Coronary artery (tissue), 2 donors: Measurements from ENCODE around the gene GPR179.

Source experiments
- DNase-seq: peaks from one replicate; pipeline ENCODE4 v3.0.0-alpha.2; 2017; ENCODE audit warnings: low spot score
- H3K27ac ChIP-seq, 2 donors: fragments of 200-600 bp; sonication (generic); one replicate each; pipeline ENCODE4 v1.5.1; 2016 to 2019
- H3K4me3 ChIP-seq: fragments of 200-600 bp; sonication (generic); 2 replicates; pipeline ENCODE4 v1.5.1; 2016; ENCODE audit warnings: mild to moderate bottlenecking, moderate library complexity
- TF ChIP-seq, protein P1 (sequence below): fragments of 200-600 bp; sonication (generic); IDR thresholded peaks from one replicate; pipeline ENCODE4 v1.5.1; 2019; ENCODE audit warnings: antibody characterized with exemption

The GPR179 gene

DNA sequence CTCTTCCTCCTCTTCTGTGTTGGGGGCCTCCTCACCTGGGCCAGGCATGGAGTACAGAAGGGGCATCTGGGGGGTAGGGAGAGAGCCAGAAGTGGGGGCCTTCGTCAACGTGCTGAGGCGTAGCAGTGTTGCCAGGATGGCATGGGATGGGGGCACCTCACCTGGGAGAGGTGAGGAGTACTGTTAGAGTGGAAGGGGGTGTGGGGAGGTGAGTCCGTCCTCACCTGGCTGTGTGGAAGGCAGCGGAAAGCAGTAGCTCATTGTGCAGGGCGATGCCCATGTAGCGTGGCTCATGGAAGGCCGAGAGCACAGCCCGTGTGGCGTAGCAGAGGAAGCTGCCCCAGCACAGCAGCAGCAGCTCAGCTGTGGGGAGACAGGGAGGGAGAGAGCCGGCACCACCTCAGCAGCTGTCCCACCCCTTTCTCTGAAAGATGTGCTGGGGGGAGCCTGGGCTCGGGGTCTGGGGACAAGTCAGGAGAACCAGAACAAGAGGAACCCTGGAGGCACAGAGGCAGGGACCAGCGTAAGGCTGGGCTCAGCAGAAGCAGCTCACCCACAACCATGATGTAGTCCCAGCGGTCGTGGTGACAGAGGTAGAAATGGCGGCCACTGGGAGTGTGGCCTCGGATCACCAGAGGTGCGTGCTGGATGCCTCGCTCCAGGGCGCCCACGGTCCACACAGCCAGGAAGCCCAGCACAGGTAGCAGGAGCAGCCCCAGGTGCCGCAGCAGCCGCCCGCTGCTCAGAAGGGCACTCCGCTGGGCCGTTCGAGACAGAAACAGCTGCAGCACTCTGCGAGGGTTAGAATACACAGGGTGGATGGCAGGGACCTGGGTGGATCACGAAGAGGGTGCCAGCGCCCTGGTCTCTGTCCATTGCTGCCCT, 9.0 kb downstream of the GPR179 start:
- TF ChIP-seq, protein P1, sequence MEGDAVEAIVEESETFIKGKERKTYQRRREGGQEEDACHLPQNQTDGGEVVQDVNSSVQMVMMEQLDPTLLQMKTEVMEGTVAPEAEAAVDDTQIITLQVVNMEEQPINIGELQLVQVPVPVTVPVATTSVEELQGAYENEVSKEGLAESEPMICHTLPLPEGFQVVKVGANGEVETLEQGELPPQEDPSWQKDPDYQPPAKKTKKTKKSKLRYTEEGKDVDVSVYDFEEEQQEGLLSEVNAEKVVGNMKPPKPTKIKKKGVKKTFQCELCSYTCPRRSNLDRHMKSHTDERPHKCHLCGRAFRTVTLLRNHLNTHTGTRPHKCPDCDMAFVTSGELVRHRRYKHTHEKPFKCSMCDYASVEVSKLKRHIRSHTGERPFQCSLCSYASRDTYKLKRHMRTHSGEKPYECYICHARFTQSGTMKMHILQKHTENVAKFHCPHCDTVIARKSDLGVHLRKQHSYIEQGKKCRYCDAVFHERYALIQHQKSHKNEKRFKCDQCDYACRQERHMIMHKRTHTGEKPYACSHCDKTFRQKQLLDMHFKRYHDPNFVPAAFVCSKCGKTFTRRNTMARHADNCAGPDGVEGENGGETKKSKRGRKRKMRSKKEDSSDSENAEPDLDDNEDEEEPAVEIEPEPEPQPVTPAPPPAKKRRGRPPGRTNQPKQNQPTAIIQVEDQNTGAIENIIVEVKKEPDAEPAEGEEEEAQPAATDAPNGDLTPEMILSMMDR = no peak
- H3K27ac ChIP-seq = no peak overlapping the region
- no peak overlapping the region for H3K4me3 ChIP-seq
- no peak for DNase-seq

- H3K27ac ChIP-seq = no peak overlapping the region
- no peak for DNase-seq
- no peak overlapping the region for H3K4me3 ChIP-seq
- TF ChIP-seq, protein P1 = no peak
Measured at GRCh38 chr17:38333635-38334295, 10.0 kb downstream of the GPR179 start.

DNA sequence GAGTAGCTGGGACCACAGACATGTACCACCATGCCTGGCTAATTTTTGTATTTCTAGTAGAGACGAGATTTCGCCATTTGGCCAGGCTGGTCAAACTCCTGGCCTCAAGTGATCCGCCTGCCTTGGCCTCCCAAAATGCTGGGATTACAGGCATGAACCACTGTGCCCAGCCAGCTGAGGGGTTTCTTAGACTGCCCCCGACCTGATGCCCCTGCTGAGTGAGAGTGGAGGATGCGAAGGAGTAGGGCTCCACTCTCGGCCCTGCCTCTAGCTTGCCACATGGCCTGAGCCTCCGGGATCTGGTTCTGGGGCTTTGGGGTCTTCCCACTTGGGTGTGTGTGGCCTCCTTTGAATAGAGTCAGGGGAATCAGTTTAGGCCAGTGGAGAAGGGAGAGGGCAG, 11.0 kb downstream of the GPR179 start:
- H3K27ac ChIP-seq = no peak overlapping the region
- no peak for DNase-seq
- TF ChIP-seq, protein P1 = no peak
- no peak overlapping the region for H3K4me3 ChIP-seq

DNA sequence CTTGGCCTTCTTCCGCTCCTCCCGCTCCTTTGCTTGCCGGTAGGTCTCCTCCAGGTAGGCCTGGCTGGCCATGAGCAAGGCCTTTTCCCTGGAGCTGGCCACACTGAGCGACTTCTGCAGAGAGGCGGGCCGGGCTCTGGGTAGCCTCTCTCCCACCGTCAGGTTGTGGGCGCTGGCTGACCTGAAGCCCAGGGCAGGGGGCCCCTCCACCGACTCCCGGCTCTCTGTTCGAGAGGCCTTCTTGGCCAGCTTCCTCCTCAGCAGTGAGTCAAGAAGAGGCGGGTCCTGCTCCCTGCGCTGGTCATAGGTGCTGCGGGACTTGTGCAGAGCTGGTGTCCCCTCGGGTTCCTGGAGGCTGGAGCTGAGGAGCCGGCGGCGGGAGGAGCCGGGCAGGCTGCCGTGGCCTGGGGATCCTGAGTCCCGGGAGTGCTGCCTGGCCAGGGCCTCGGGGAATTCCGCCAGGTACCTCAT, 12.8 kb downstream of the GPR179 start:
- TF ChIP-seq, protein P1 = no peak
- no peak for DNase-seq
- no peak overlapping the region for H3K4me3 ChIP-seq
- H3K27ac ChIP-seq = no peak overlapping the region

- TF ChIP-seq, protein P1 = no peak
- no peak for DNase-seq
- Histone ChIP-seq H3K27ac (no peak overlapping the region), H3K4me3 (no peak overlapping the region)
Measured at GRCh38 chr17:38329808-38330730, 13.7 kb downstream of the GPR179 start.

GRCh38 chr17:38329284-38329683, 14.5 kb downstream of the GPR179 start:
- Histone ChIP-seq H3K4me3 (no peak overlapping the region), H3K27ac (no peak overlapping the region)
- TF ChIP-seq, protein P1 = no peak
- peak; percentile 53 for DNase-seq
